ENCODE results near the gene KCNMB1. TPM values are rescaled to one million over a fixed set of nuclear protein-coding genes. Genes with fewer than 3 reads are reported as not detected.

The KCNMB1 gene
- total and polyA plus RNA-seq, 8 donors, result 0.78 to 5.0 (median 1.3) TPM

DNA sequence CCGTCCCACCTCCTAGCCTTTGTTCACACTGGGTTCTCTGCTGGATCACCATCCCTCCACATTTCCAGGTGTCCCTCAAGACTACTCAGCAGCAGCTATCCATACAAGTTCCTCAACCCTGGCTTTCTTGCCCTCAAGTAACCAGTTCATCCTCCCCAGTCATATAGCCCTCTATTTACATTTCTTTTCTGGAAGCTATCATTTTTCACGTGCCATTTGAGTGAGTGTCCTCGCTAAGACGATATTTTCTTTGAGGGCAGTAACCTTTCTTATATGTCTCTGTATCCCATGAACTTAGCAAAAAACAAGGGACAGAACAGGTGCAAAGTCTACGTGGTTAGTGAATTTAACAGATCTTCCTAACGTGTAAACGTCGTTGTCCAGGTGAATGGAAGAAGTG is 29.6 kb upstream of the KCNMB1 start:
- intact Hi-C loops (cut with DNase I), result no loop called here
- Histone ChIP-seq H3K27ac (no peak overlapping the region), H3K36me3 (no peaks in the 10 kb centered on the region), H3K4me1 (peaks cover 0 to 8% of the 10 kb centered on the region in 2 donors), H3K27me3 (peaks cover 0 to 24% of the 10 kb centered on the region in 2 donors), H3K9me3 (no peaks in the 10 kb centered on the region), H3K4me3 (no peak overlapping the region)
- DNase-seq (no peak), ATAC-seq (no peak)
- TF ChIP-seq, protein P1, sequence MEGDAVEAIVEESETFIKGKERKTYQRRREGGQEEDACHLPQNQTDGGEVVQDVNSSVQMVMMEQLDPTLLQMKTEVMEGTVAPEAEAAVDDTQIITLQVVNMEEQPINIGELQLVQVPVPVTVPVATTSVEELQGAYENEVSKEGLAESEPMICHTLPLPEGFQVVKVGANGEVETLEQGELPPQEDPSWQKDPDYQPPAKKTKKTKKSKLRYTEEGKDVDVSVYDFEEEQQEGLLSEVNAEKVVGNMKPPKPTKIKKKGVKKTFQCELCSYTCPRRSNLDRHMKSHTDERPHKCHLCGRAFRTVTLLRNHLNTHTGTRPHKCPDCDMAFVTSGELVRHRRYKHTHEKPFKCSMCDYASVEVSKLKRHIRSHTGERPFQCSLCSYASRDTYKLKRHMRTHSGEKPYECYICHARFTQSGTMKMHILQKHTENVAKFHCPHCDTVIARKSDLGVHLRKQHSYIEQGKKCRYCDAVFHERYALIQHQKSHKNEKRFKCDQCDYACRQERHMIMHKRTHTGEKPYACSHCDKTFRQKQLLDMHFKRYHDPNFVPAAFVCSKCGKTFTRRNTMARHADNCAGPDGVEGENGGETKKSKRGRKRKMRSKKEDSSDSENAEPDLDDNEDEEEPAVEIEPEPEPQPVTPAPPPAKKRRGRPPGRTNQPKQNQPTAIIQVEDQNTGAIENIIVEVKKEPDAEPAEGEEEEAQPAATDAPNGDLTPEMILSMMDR (IDR thresholded peaks at IDR 0.05), result no peak

DNA sequence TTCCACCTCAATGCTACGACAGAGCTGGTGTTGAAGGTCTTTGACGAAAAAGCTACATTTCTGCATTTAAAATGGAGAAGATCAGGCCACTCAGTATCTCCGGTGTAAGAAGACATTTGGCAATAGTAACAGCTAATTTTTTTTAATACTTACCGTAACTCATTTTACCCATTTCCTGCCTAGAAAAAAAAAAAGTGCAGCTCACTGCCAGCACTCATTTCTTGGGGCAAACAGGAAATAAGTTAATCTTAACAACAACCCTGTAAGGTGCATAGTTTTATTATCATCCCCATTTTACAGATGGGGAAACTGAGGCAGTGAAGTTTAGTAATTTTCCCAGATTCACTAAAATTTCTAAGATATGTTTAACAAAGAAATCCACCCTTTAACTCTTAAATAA is 27.4 kb upstream of the KCNMB1 start:
- TF ChIP-seq, protein P1 (IDR thresholded peaks at IDR 0.05), result no peak
- no peak for ATAC-seq
- Histone ChIP-seq H3K4me3 (no peak overlapping the region), H3K27ac (no peak overlapping the region), H3K9me3 (no peaks in the 10 kb centered on the region), H3K36me3 (no peaks in the 10 kb centered on the region), H3K4me1 (peaks cover 0 to 8% of the 10 kb centered on the region in 2 donors), H3K27me3 (peaks cover 0 to 16% of the 10 kb centered on the region in 2 donors)
- intact Hi-C loops (cut with DNase I), result no loop called here
- no peak for DNase-seq

DNA sequence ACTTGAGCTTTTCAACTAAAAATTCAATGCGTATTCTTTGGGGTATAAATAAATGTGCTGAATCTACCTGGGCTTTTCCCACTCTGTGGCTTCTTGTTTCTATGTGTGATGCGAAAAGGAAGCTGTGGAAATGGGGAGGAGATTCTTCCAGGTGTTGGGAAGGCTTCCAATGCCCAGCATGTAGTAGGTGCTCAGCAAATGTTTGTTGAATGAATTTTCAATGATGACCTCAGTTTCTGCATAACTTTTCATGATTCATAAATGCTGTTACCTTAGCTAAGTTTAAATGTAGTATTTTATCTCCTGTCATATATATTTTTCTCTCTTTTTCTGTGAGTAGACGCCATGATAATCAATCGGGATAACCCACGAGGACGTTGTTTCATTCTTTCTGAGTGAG is 25.6 kb upstream of the KCNMB1 start:
- H3K27ac ChIP-seq, result no peak overlapping the region
- intact Hi-C loops (cut with DNase I), result no loop called here

GRCh38 chr5:170413897-170414296 is 24.7 kb upstream of the KCNMB1 start:
- intact Hi-C loops (cut with DNase I), result no loop called here

More for the DNA sequence above, 25.6 kb upstream of the KCNMB1 start:
- H3K4me1 ChIP-seq, result no peaks in the 10 kb centered on the region
- TF ChIP-seq, protein P1 (IDR thresholded peaks at IDR 0.05), result no peak
- H3K27me3 ChIP-seq, result peaks cover 0 to 16% of the 10 kb centered on the region in 2 donors
- H3K9me3 ChIP-seq, result no peaks in the 10 kb centered on the region
- ATAC-seq, result no peak
- DNase-seq, result no peak
- no peaks in the 10 kb centered on the region for H3K36me3 ChIP-seq
- no peak overlapping the region for H3K4me3 ChIP-seq

DNA sequence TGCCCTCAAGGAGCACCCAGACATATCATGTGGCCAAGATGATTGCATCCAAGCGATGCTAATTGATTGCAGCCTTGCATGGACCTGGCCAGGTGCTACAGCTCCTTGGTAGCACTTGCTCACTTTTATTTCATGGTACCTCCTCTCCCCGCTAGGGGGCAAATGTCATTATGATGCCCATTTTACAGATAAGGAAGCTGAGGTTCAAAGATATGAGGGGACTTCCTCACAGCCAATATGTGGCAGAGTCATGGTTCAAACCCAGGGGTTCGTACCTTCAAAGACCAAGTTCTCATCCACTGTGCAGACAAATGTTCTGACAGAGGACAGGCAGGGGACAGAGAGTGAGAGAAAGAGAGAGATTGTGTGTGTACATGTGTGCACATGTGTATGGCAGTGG is 21.9 kb upstream of the KCNMB1 start:
- H3K27me3 ChIP-seq, result no peaks in the 10 kb centered on the region
- ATAC-seq (no peak), DNase-seq (no peak)
- TF ChIP-seq, protein P1 (IDR thresholded peaks at IDR 0.05), result no peak
- no peak overlapping the region for H3K4me3 ChIP-seq
- no peaks in the 10 kb centered on the region for H3K9me3 ChIP-seq
- peaks cover 0 to 3% of the 10 kb centered on the region in 2 donors for H3K4me1 ChIP-seq
- H3K36me3 ChIP-seq, result no peaks in the 10 kb centered on the region
- H3K27ac ChIP-seq, result no peak overlapping the region
- intact Hi-C loops (cut with DNase I), result no loop called here

More at GRCh38 chr5:170413897-170414296, 24.7 kb upstream of the KCNMB1 start:
- Histone ChIP-seq H3K36me3 (no peaks in the 10 kb centered on the region), H3K27me3 (peaks cover 0 to 9% of the 10 kb centered on the region in 2 donors), H3K4me1 (no peaks in the 10 kb centered on the region), H3K27ac (no peak overlapping the region), H3K9me3 (no peaks in the 10 kb centered on the region), H3K4me3 (no peak overlapping the region)
- ATAC-seq (no peak), DNase-seq (no peak)
- TF ChIP-seq, protein P1 (IDR thresholded peaks at IDR 0.05), result no peak

Measured in left lung (tissue), 10 donors.